Mucosa of rectum (tissue), 2 donors: Measurements from ENCODE around the gene CFAP91.
"Not testable (repeated sequence)": the region's sequence is repeated elsewhere in the genome, so short reads cannot be mapped to it uniquely, and the experiment has no call there.

Experiments used
- H3K27ac ChIP-seq, 2 donors: one replicate each; pipeline ENCODE4 v1.7.0; 2013; ENCODE audit warnings: inconsistent platforms in 2 of 2, low read depth in 2 of 2, low read length in 2 of 2
- H3K27me3 ChIP-seq, 2 donors: one replicate each; pipeline ENCODE4 v1.7.0; 2013; ENCODE audit warnings: low read length in 2 of 2; ENCODE audit not compliant: control insufficient read depth in 2 of 2, insufficient read depth in 2 of 2
- H3K36me3 ChIP-seq, 2 donors: one replicate each; pipeline ENCODE4 v1.7.0; 2013; ENCODE audit warnings: low read length in 2 of 2; ENCODE audit not compliant: control insufficient read depth in 2 of 2, insufficient read depth in 2 of 2
- H3K4me1 ChIP-seq, 2 donors: one replicate each; pipeline ENCODE4 v1.7.0; 2013; ENCODE audit warnings: low read length in 2 of 2, mild to moderate bottlenecking in 1 of 2; ENCODE audit not compliant: control insufficient read depth in 2 of 2, insufficient read depth in 2 of 2
- H3K4me3 ChIP-seq, 2 donors: one replicate each; pipeline ENCODE4 v1.7.0; 2013; ENCODE audit warnings: low read length in 2 of 2
- H3K9ac ChIP-seq, 2 donors: one replicate each; pipeline ENCODE4 v1.7.0; 2013; ENCODE audit warnings: low read length in 2 of 2, low read depth in 1 of 2, mild to moderate bottlenecking in 1 of 2
- H3K9me3 ChIP-seq, 2 donors: one replicate each; pipeline ENCODE4 v1.7.0; 2013; ENCODE audit warnings: low read length in 2 of 2; ENCODE audit not compliant: control insufficient read depth in 2 of 2
- donor health status: healthy.
- donor health status: Normal muscosa, but diverticular disease.

Gene CFAP91

GRCh38 chr3:119677641-119677934 lies 25.2 kb upstream of the CFAP91 start:
- peak overlapping the region; percentile 86 to 91 for H3K27ac ChIP-seq
- peaks cover 14 to 19% of the 10 kb centered on the region in 2 donors for H3K36me3 ChIP-seq
- peak overlapping the region; percentile 76 to 85 for H3K9ac ChIP-seq
- H3K27me3 ChIP-seq: no peaks in the 10 kb centered on the region
- peaks cover 9 to 19% of the 10 kb centered on the region in 2 donors for H3K4me1 ChIP-seq
- H3K9me3 ChIP-seq: no peaks in the 10 kb centered on the region
- H3K4me3 ChIP-seq: peak overlapping the region; percentile 84

DNA sequence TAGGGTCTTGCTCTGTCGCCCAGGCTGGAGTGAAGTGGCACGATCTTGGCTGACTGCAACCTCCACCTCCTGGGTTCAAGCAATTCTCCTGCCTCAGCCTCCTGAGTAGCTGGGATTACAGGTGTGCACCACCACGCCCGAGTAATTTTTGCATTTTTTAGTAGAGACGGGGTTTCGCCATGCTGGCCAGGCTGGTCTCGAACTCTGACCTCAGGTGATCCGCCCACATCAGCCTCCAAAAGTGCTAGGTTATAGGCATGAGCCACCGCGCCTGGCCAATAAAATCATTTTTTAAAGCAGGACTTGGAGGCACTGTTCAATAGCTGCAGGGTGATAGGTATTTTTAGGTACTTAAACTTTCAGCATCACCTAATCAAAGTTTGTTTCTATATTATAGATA lies 24.6 kb upstream of the CFAP91 start:
- Histone ChIP-seq H3K4me1 (peaks cover 9 to 15% of the 10 kb centered on the region in 2 donors), H3K36me3 (peaks cover 9 to 14% of the 10 kb centered on the region in 2 donors)
- not testable (repeated sequence) for H3K9me3 ChIP-seq, H3K4me3 ChIP-seq, H3K9ac ChIP-seq, H3K27me3 ChIP-seq, H3K27ac ChIP-seq

DNA sequence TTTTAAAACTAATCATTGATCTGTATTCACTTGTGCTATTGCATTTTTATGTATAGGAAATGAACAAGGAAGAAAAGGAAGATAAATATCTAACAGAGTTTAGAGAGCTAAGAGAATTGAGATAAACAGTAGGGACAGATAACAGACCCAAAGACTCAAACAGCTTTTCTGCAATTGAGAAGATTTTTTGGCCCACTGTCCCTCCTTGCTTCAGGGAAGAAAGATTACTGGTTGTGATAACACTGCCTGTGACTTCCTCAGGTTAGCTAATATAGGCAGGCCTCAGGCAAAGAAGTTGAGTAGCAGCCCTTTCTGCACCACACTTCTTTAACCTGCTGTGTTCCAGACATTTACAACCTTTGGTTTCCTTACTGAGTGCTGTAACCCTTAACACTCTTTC lies 22.9 kb upstream of the CFAP91 start:
- Histone ChIP-seq H3K9me3 (no peaks in the 10 kb centered on the region), H3K9ac (no peak overlapping the region), H3K27ac (no peak overlapping the region), H3K4me1 (peaks cover 9 to 15% of the 10 kb centered on the region in 2 donors), H3K27me3 (no peaks in the 10 kb centered on the region), H3K36me3 (peaks cover 0 to 4% of the 10 kb centered on the region in 2 donors), H3K4me3 (no peak overlapping the region)

DNA sequence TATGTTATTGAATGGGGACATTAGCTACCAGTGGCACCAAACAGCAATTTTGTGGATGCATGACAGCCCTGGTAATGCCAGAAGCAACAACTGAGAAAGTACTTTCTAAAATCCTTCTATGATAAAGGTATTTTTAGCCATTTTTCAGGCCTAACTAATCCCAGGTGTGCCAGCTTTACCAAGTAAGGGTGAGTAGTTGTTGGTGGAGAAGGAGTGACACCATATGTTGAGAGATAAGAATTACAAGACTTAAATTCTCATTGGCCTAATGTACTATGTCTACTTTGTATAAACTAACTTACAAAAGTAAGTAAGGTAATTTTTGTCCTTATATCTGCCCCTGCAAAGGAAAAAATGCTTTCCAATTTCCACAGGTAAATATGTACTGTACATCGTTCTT lies 21.5 kb upstream of the CFAP91 start:
- H3K27ac ChIP-seq: no peak overlapping the region
- no peak overlapping the region for H3K9ac ChIP-seq
- H3K4me3 ChIP-seq: no peak overlapping the region
- H3K27me3 ChIP-seq: no peaks in the 10 kb centered on the region
- H3K36me3 ChIP-seq: no peaks in the 10 kb centered on the region
- no peaks in the 10 kb centered on the region for H3K9me3 ChIP-seq
- H3K4me1 ChIP-seq: peaks cover 2 to 8% of the 10 kb centered on the region in 2 donors

- Histone ChIP-seq H3K9me3 (no peaks in the 10 kb centered on the region), H3K9ac (no peak overlapping the region), H3K27me3 (no peaks in the 10 kb centered on the region), H3K27ac (no peak overlapping the region), H3K4me1 (no peaks in the 10 kb centered on the region), H3K4me3 (no peak overlapping the region), H3K36me3 (no peaks in the 10 kb centered on the region)
Measured at GRCh38 chr3:119683421-119683820, 19.4 kb upstream of the CFAP91 start.

- H3K9me3 ChIP-seq: no peaks in the 10 kb centered on the region
- no peaks in the 10 kb centered on the region for H3K4me1 ChIP-seq
- H3K36me3 ChIP-seq: no peaks in the 10 kb centered on the region
- no peak overlapping the region for H3K4me3 ChIP-seq
- no peak overlapping the region for H3K27ac ChIP-seq
- no peak overlapping the region for H3K9ac ChIP-seq
- no peaks in the 10 kb centered on the region for H3K27me3 ChIP-seq
Measured at GRCh38 chr3:119690043-119690656, 12.7 kb upstream of the CFAP91 start.

- Histone ChIP-seq H3K27ac (no peak overlapping the region), H3K9me3 (no peaks in the 10 kb centered on the region), H3K4me1 (no peaks in the 10 kb centered on the region), H3K27me3 (no peaks in the 10 kb centered on the region), H3K4me3 (no peak overlapping the region), H3K9ac (no peak overlapping the region), H3K36me3 (no peaks in the 10 kb centered on the region)
Measured at GRCh38 chr3:119695480-119695879, 7.3 kb upstream of the CFAP91 start.

GRCh38 chr3:119697394-119697793 lies 5.4 kb upstream of the CFAP91 start:
- Histone ChIP-seq H3K36me3 (no peaks in the 10 kb centered on the region), H3K27ac (no peak overlapping the region), H3K9me3 (no peaks in the 10 kb centered on the region), H3K4me1 (peaks cover 3 to 5% of the 10 kb centered on the region in 2 donors), H3K9ac (no peak overlapping the region), H3K4me3 (no peak overlapping the region), H3K27me3 (no peaks in the 10 kb centered on the region)

GRCh38 chr3:119700269-119700919 lies 2.4 kb upstream of the CFAP91 start:
- Histone ChIP-seq H3K4me3 (no peak overlapping the region), H3K36me3 (no peaks in the 10 kb centered on the region), H3K4me1 (peaks cover 10 to 13% of the 10 kb centered on the region in 2 donors)

GRCh38 chr3:119700920-119701734 lies 1.7 kb upstream of the CFAP91 start:
- Histone ChIP-seq H3K27me3 (peaks cover 0 to 3% of the 10 kb centered on the region in 2 donors), H3K27ac (no peak overlapping the region), H3K9ac (no peak overlapping the region), H3K36me3 (no peaks in the 10 kb centered on the region), H3K4me1 (peaks cover 10 to 13% of the 10 kb centered on the region in 2 donors), H3K9me3 (no peaks in the 10 kb centered on the region), H3K4me3 (no peak overlapping the region)

More at GRCh38 chr3:119700269-119700919, 2.4 kb upstream of the CFAP91 start:
- H3K9me3 ChIP-seq: no peaks in the 10 kb centered on the region
- no peak overlapping the region for H3K9ac ChIP-seq
- H3K27me3 ChIP-seq: peaks cover 0 to 3% of the 10 kb centered on the region in 2 donors
- no peak overlapping the region for H3K27ac ChIP-seq
